SK-N-SH (cell line): ENCODE data around the gene ZNF516. TPM values are rescaled to one million over a fixed set of nuclear protein-coding genes. Genes with fewer than 3 reads are reported as not detected.

ENCODE experiments used
- CTCF ChIA-PET: fragments of 300-600, 350-600 bp; formaldehyde crosslinking; extraction: SDS; loops from one replicate; lab custom pipeline; 2021; lab: Yijun Ruan, JAX
- POLR2A ChIA-PET: fragments of 350-600 bp; sonication (Branson Sonifier 250); formaldehyde crosslinking; extraction: SDS; loops from one replicate; lab custom pipeline; 2020; ENCODE audit warnings: antibody characterized with exemption, inconsistent platforms; lab: Yijun Ruan, JAX
- DNase-seq: peaks from one replicate; pipeline ENCODE4 v3.0.0; 2012
- H2AFZ ChIP-seq: fragments of 200-600 bp; sonication (generic); 2 replicates; pipeline ENCODE4 v1.8.1; 2016; ENCODE audit warnings: antibody characterized with exemption, mild to moderate bottlenecking, low read depth
- H3F3A ChIP-seq: fragments of 200-600 bp; sonication (generic); replicated peaks from 2 replicates; pipeline ENCODE3; 2016; ENCODE audit warnings: antibody characterized with exemption, mild to moderate bottlenecking; ENCODE audit not compliant: insufficient read depth
- H3K27ac ChIP-seq, 2 experiments: fragments of 200-500 bp in 1 of 2; fragments of 200-600 bp in 1 of 2; sonication (Bioruptor generic) in 1 of 2; sonication (generic), shearing (Covaris generic) in 1 of 2; 2 replicates each; pipeline versions ENCODE4 v1.5.1 to v1.6.1; 2014 to 2016; ENCODE audit warnings: low read depth in 2 of 2, inconsistent platforms in 1 of 2, low read length in 1 of 2, mild to moderate bottlenecking in 1 of 2, mixed read lengths in 1 of 2
- H3K27me3 ChIP-seq: fragments of 200-600 bp; sonication (generic), shearing (Covaris generic); 2 replicates; pipeline ENCODE4 v1.6.1; 2016; ENCODE audit warnings: mixed run types; ENCODE audit not compliant: insufficient read depth
- H3K36me3 ChIP-seq, 2 experiments: fragments of 200-500 bp in 1 of 2; fragments of 200-600 bp in 1 of 2; sonication (Bioruptor generic) in 1 of 2; sonication (generic) in 1 of 2; replicated peaks in 1 of 2; 2 replicates each; pipeline versions ENCODE3 to v1.5.1; 2014 to 2016; ENCODE audit warnings: low read length in 1 of 2, mild to moderate bottlenecking in 1 of 2; ENCODE audit not compliant: insufficient read depth in 2 of 2, control insufficient read depth in 1 of 2
- H3K4me1 ChIP-seq, 2 experiments: fragments of 200-500 bp in 1 of 2; fragments of 200-600 bp in 1 of 2; sonication (Bioruptor generic) in 1 of 2; sonication (generic), shearing (Covaris generic) in 1 of 2; 2 replicates each; pipeline versions ENCODE4 v1.5.1 to v1.6.1; 2014 to 2016; ENCODE audit warnings: low read depth in 1 of 2, low read length in 1 of 2, mixed run types in 1 of 2; ENCODE audit not compliant: insufficient read depth in 2 of 2, control insufficient read depth in 1 of 2
- H3K4me2 ChIP-seq: fragments of 200-600 bp; sonication (generic), shearing (Covaris generic); 2 replicates; pipeline ENCODE4 v1.6.1; 2017; ENCODE audit warnings: mixed run types
- H3K4me3 ChIP-seq, 2 experiments: fragments of 200-500 bp in 1 of 2; fragments of 200-600 bp in 1 of 2; sonication (Bioruptor generic) in 1 of 2; sonication (generic), shearing (Covaris generic) in 1 of 2; 2 replicates each; pipeline versions ENCODE4 v1.5.1 to v1.8.1; 2014 to 2016; ENCODE audit warnings: low read depth in 2 of 2, inconsistent platforms in 1 of 2, low read length in 1 of 2, mild to moderate bottlenecking in 1 of 2, mixed read lengths in 1 of 2, moderate library complexity in 1 of 2
- H3K79me2 ChIP-seq: fragments of 200-600 bp; sonication (generic); 2 replicates; pipeline ENCODE4 v1.8.1; 2017; ENCODE audit warnings: mild to moderate bottlenecking; ENCODE audit not compliant: insufficient read depth
- H3K9ac ChIP-seq: fragments of 200-600 bp; sonication (generic); 2 replicates; pipeline ENCODE4 v1.6.1; 2017; ENCODE audit warnings: mixed run types
- H3K9me2 ChIP-seq: fragments of 200-600 bp; sonication (generic); 2 replicates; pipeline ENCODE4 v1.6.1; 2017; ENCODE audit warnings: mixed run types
- H3K9me3 ChIP-seq: fragments of 200-600 bp; sonication (generic); 2 replicates; pipeline ENCODE4 v1.6.1; 2017; ENCODE audit warnings: mixed run types, mild to moderate bottlenecking, moderate library complexity
- H4K20me1 ChIP-seq: fragments of 200-600 bp; sonication (generic); 2 replicates; pipeline ENCODE4 v1.6.1; 2017; ENCODE audit warnings: mild to moderate bottlenecking, mixed run types; ENCODE audit not compliant: insufficient read depth
- EP300 ChIP-seq, 2 experiments: IDR thresholded peaks; 2 replicates each; pipeline versions ENCODE4 v1.4.0 to v1.6.1; 2012; ENCODE audit warnings: borderline replicate concordance in 1 of 2, low read depth in 1 of 2, low read length in 1 of 2
- FOSL2 ChIP-seq: IDR thresholded peaks from 2 replicates; pipeline ENCODE4 v1.4.0; 2012; ENCODE audit warnings: low read depth, mild to moderate bottlenecking, moderate library complexity, borderline replicate concordance
- FOXM1 ChIP-seq: IDR thresholded peaks from 2 replicates; pipeline ENCODE4 v1.4.0; 2012; ENCODE audit warnings: low read depth, mild to moderate bottlenecking
- GABPA ChIP-seq: IDR thresholded peaks from 2 replicates; pipeline ENCODE4 v1.4.0; 2012; ENCODE audit warnings: low read depth, mild to moderate bottlenecking
- JUND ChIP-seq: IDR thresholded peaks from 2 replicates; pipeline ENCODE4 v1.4.0; 2012
- MXI1 ChIP-seq: IDR thresholded peaks from 2 replicates; pipeline ENCODE4 v1.6.1; 2012; ENCODE audit warnings: mild to moderate bottlenecking, low read depth, low read length, improper control_type of control experiment
- NFIC ChIP-seq: IDR thresholded peaks from 2 replicates; pipeline ENCODE4 v1.4.0; 2012; ENCODE audit warnings: borderline replicate concordance
- NRF1 ChIP-seq: IDR thresholded peaks from 2 replicates; pipeline ENCODE4 v1.6.1; 2012; ENCODE audit warnings: low read depth, mild to moderate bottlenecking, low read length
- RCOR1 ChIP-seq: fragments of 150-350 bp; IDR thresholded peaks from 2 replicates; pipeline ENCODE4 v1.6.1; 2017; ENCODE audit warnings: antibody characterized with exemption, low read length
- RFX5 ChIP-seq: IDR thresholded peaks from 2 replicates; pipeline ENCODE4 v1.6.1; 2012; ENCODE audit warnings: mild to moderate bottlenecking, improper control_type of control experiment, low read length
- RXRA ChIP-seq: IDR thresholded peaks from 2 replicates; pipeline ENCODE4 v1.4.0; 2012; ENCODE audit warnings: low read depth, mild to moderate bottlenecking, borderline replicate concordance
- SMC3 ChIP-seq: IDR thresholded peaks from 2 replicates; pipeline ENCODE4 v1.6.1; 2012; ENCODE audit warnings: low read depth, low read length, improper control_type of control experiment
- TAF1 ChIP-seq: IDR thresholded peaks from 2 replicates; pipeline ENCODE4 v1.6.1; 2012; ENCODE audit warnings: low read depth, mild to moderate bottlenecking, low read length, moderate library complexity, borderline replicate concordance
- TCF12 ChIP-seq: IDR thresholded peaks from 2 replicates; pipeline ENCODE4 v1.4.0; 2012
- YY1 ChIP-seq: IDR thresholded peaks from 2 replicates; pipeline ENCODE4 v1.4.0; 2012; ENCODE audit warnings: low read depth, mild to moderate bottlenecking
- WGBS: methylation state at CpG from one replicate; pipeline ENCODE4 v1.1.6; 2017; ENCODE audit warnings: low lambda C conversion rate; 5-methylcytosine and 5-hydroxymethylcytosine counted together
- polyA plus RNA-seq, 3 experiments: library from polyadenylated mRNA; depleted of rRNA; stranded (reverse); fragments of >200 nt; gene quantifications; 2 replicates each; pipeline ENCODE4 v1.2.3, GENCODE V29; 2012
- TF ChIP-seq, protein P1 (sequence below): fragments of 150-350 bp; IDR thresholded peaks from 2 replicates; pipeline ENCODE4 v1.6.1; 2016; ENCODE audit warnings: mild to moderate bottlenecking, low read depth, low read length
- TF ChIP-seq, protein P2 (sequence below): IDR thresholded peaks from 2 replicates; pipeline ENCODE4; 2012
- TF ChIP-seq, protein P3 (sequence below): fragments of 200-600 bp; sonication (generic); IDR thresholded peaks from 2 replicates; pipeline ENCODE4 v1.6.1; 2017; ENCODE audit warnings: antibody characterized with exemption, mild to moderate bottlenecking, moderate library complexity
- TF ChIP-seq, protein P4 (sequence below): IDR thresholded peaks from 2 replicates; pipeline ENCODE4 v1.4.0; 2012; ENCODE audit warnings: low read depth

Gene ZNF516
- polyA plus RNA-seq, 1 of the 3 experiments (the other 2 are of a cell fraction) = 4.4 TPM

DNA sequence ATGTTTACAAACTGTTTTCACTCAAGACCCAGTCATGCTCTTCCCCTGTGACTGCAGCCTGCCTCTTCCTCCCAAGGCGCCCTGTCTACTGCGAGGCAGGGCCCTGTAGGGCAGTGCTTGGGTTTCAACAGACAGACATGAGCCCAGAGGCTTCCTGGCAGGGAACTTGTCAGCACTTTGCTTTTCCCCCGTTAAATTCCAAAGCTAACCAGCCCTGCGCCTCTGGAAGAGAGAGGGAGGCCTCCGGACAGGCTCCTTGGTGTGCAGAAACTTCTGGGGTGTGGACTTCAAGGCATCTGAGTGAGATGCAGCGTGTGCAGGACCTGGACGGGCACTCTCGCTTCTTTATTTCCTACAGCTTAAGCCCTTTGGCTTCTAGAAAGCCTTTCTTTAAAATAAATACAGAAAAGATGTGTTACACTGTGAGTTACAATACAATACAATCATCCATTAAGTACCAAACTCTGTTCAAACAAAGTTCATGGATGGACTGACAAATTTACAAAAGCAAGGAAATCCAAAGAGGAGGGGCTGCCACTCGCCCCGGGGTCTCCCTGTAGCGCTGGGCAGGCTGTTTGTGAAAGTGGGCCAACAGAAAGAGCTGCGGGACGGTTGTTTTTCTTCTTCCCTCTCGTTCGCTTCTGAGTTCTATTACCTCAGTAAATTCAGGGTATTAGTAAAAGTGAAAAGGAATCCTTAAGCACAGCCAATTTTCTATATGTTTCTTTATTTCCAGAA, 8.8 kb upstream of the ZNF516 start (continued):
- TF ChIP-seq, protein P1, sequence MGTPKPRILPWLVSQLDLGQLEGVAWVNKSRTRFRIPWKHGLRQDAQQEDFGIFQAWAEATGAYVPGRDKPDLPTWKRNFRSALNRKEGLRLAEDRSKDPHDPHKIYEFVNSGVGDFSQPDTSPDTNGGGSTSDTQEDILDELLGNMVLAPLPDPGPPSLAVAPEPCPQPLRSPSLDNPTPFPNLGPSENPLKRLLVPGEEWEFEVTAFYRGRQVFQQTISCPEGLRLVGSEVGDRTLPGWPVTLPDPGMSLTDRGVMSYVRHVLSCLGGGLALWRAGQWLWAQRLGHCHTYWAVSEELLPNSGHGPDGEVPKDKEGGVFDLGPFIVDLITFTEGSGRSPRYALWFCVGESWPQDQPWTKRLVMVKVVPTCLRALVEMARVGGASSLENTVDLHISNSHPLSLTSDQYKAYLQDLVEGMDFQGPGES = no peak
- TF ChIP-seq RFX5 = no peak
- no peak for TF ChIP-seq FOSL2
- TF ChIP-seq, protein P2, sequence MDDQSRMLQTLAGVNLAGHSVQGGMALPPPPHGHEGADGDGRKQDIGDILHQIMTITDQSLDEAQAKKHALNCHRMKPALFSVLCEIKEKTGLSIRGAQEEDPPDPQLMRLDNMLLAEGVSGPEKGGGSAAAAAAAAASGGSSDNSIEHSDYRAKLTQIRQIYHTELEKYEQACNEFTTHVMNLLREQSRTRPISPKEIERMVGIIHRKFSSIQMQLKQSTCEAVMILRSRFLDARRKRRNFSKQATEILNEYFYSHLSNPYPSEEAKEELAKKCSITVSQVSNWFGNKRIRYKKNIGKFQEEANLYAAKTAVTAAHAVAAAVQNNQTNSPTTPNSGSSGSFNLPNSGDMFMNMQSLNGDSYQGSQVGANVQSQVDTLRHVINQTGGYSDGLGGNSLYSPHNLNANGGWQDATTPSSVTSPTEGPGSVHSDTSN = no peak
- no peak for TF ChIP-seq MXI1
- TF ChIP-seq, protein P3, sequence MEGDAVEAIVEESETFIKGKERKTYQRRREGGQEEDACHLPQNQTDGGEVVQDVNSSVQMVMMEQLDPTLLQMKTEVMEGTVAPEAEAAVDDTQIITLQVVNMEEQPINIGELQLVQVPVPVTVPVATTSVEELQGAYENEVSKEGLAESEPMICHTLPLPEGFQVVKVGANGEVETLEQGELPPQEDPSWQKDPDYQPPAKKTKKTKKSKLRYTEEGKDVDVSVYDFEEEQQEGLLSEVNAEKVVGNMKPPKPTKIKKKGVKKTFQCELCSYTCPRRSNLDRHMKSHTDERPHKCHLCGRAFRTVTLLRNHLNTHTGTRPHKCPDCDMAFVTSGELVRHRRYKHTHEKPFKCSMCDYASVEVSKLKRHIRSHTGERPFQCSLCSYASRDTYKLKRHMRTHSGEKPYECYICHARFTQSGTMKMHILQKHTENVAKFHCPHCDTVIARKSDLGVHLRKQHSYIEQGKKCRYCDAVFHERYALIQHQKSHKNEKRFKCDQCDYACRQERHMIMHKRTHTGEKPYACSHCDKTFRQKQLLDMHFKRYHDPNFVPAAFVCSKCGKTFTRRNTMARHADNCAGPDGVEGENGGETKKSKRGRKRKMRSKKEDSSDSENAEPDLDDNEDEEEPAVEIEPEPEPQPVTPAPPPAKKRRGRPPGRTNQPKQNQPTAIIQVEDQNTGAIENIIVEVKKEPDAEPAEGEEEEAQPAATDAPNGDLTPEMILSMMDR = no peak

DNA sequence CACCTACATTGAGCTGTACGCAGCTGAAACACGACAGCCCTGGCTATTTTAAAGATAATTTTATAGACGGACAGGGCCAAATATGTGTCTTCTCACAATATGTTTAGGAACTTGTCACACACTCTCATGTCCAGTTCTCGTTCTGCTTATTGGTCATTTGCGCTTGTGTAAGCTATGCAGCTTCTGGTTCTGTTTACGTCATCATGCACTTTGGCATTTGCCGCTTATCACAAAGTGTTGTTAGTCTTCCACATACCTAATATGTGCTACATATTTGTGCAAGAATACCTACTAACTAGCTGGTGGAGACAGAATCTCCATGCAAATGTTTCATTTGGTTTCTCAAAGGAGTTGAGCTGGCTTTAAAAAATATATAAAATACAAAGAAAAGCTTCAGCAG, 7.5 kb upstream of the ZNF516 start:
- WGBS = 64% methylated on average over 7 of the region's 7 CpGs
- POLR2A ChIA-PET = no interaction called here
- Histone ChIP-seq H2AFZ (no peak overlapping the region), H3F3A (peaks cover 3% of the 10 kb centered on the region), H4K20me1 (no peaks in the 10 kb centered on the region), H3K9me3 (no peaks in the 10 kb centered on the region), H3K36me3 (no peaks in the 10 kb centered on the region)
- TF ChIP-seq FOXM1 (no peak), JUND (no peak)
- TF ChIP-seq, all 33 proteins: peak for 0
- CTCF ChIA-PET = no interaction called here
- no peaks in the 10 kb centered on the region for H3K4me1 ChIP-seq
- H3K27ac ChIP-seq = no peak overlapping the region
- H3K9me2 ChIP-seq = no peaks in the 10 kb centered on the region
- no peaks in the 10 kb centered on the region for H3K79me2 ChIP-seq
- H3K27me3 ChIP-seq = peaks cover 8% of the 10 kb centered on the region; the same call in 1 of the 2 replicates
- H3K4me2 ChIP-seq = no peak overlapping the region
- no peak overlapping the region for H3K9ac ChIP-seq
- DNase-seq = no peak
- no peak overlapping the region for H3K4me3 ChIP-seq

DNA sequence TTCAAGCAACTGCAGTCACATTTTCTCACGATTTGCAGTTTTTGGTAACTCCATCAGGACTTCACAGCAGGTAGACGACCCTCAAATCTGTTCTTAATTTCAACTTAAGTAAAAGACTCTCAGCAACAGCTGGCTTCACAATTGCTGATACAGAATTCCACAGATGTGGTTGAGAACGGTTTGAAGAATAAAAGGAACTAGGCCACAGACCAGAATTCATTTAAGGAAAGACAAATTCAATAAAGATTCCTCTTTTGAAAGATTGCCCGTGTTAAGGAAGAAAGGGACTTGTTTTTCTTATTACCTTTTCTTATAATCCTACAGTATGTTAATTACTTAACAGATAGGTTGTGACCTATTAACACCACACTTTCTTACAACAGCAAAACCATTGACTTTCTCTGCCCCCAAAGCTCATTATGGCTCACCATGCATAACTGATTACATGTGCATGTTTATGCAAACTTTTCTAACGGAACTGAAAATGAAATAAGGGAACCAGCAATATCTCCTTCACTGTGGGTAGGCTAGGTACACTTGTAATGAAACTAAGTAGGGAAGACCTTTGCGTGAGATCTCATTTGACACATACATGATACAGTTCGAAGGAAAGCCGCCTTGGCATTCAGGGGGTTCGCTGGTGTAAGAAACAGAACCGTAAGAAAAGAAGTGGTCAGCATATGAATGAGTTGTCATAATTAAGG, 4.7 kb upstream of the ZNF516 start:
- Histone ChIP-seq H3K79me2 (no peaks in the 10 kb centered on the region), H3K4me3 (no peak overlapping the region), H3K9me2 (no peaks in the 10 kb centered on the region), H3K4me2 (no peak overlapping the region), H3F3A (peaks cover 6% of the 10 kb centered on the region), H3K27me3 (peaks cover 8% of the 10 kb centered on the region; the same call in 1 of the 2 replicates), H3K9me3 (no peaks in the 10 kb centered on the region), H3K36me3 (no peaks in the 10 kb centered on the region), H2AFZ (no peak overlapping the region), H3K4me1 (no peaks in the 10 kb centered on the region; a peak in 1 of 4 replicates), H3K27ac (no peak overlapping the region), H4K20me1 (no peaks in the 10 kb centered on the region), H3K9ac (no peak overlapping the region)
- CTCF ChIA-PET = no interaction called here
- no peak for DNase-seq
- POLR2A ChIA-PET = no interaction called here
- WGBS = 63% methylated on average over 10 of the region's 10 CpGs
- TF ChIP-seq RFX5 (no peak), SMC3 (no peak), EP300 (IDR thresholded peaks at IDR 0.05; ENCODE audit: borderline replicate concordance in 1 of 2, low read depth in 1 of 2, low read length in 1 of 2) (no peak), TCF12 (no peak), NRF1 (no peak), RCOR1 (no peak), TAF1 (no peak), GABPA (no peak), NFIC (no peak), YY1 (no peak), RXRA (no peak)
- TF ChIP-seq, protein P4, sequence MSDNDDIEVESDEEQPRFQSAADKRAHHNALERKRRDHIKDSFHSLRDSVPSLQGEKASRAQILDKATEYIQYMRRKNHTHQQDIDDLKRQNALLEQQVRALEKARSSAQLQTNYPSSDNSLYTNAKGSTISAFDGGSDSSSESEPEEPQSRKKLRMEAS = no peak
- TF ChIP-seq, protein P3 = no peak
